ENCODE measurements around the gene ROCK2.

The ROCK2 gene

GRCh38 chr2:11133238-11133935 is 211.0 kb downstream of the ROCK2 start:
- in situ Hi-C loops (cut with MboI; ENCODE audit: low sequenced_read_pairs, unreplicated experiment): loop anchor here (10.0 to 25.0 kb wide), 2 partner anchors 279 to 451 kb away; no protein-coding TSS in a partner anchor
- DNase-seq (ENCODE audit: low spot score): no peak
- TF ChIP-seq, protein P1, sequence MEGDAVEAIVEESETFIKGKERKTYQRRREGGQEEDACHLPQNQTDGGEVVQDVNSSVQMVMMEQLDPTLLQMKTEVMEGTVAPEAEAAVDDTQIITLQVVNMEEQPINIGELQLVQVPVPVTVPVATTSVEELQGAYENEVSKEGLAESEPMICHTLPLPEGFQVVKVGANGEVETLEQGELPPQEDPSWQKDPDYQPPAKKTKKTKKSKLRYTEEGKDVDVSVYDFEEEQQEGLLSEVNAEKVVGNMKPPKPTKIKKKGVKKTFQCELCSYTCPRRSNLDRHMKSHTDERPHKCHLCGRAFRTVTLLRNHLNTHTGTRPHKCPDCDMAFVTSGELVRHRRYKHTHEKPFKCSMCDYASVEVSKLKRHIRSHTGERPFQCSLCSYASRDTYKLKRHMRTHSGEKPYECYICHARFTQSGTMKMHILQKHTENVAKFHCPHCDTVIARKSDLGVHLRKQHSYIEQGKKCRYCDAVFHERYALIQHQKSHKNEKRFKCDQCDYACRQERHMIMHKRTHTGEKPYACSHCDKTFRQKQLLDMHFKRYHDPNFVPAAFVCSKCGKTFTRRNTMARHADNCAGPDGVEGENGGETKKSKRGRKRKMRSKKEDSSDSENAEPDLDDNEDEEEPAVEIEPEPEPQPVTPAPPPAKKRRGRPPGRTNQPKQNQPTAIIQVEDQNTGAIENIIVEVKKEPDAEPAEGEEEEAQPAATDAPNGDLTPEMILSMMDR (IDR thresholded peaks at IDR 0.05; ENCODE audit: borderline replicate concordance, control extremely low read depth, extremely low read depth, insufficient read depth, missing control alignments): no peak

DNA sequence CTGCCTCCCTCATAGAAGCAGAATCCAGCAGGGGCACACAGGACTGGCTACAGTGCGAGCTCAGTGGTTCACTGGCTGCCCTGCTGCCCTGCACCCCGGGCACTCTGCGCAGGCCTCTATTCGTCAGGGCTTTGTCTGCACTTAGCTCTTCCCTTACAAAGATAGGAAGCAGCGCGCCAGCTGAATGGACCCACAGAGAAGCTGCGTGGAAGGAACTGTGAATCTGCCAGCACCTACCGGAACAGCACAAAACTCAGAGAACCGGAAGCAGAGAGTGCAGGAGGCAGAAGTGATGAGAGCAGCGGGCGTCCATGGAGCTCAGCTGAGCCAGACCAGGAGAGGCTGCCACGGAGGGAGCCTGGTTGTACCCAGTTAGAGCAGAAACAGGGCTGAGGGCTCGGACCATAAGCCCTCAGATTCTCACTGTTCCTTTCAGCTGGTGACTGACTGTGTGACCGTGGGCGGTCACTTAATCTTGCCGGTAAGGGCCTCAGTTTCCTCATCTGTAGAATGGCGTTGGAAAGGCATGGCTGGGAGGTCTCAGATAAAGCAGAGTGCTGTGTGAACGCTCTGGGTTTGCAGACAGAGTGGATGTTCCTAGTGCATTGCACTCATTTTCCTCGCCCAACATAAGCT is 212.3 kb downstream of the ROCK2 start:
- no peak for DNase-seq (ENCODE audit: low spot score)
- in situ Hi-C loops (cut with MboI; ENCODE audit: low sequenced_read_pairs, unreplicated experiment): loop anchor here (10.0 to 25.0 kb wide), 2 partner anchors 280 to 453 kb away; no protein-coding TSS in a partner anchor
- TF ChIP-seq, protein P1 (IDR thresholded peaks at IDR 0.05; ENCODE audit: borderline replicate concordance, control extremely low read depth, extremely low read depth, insufficient read depth, missing control alignments): peak; percentile 5

DNA sequence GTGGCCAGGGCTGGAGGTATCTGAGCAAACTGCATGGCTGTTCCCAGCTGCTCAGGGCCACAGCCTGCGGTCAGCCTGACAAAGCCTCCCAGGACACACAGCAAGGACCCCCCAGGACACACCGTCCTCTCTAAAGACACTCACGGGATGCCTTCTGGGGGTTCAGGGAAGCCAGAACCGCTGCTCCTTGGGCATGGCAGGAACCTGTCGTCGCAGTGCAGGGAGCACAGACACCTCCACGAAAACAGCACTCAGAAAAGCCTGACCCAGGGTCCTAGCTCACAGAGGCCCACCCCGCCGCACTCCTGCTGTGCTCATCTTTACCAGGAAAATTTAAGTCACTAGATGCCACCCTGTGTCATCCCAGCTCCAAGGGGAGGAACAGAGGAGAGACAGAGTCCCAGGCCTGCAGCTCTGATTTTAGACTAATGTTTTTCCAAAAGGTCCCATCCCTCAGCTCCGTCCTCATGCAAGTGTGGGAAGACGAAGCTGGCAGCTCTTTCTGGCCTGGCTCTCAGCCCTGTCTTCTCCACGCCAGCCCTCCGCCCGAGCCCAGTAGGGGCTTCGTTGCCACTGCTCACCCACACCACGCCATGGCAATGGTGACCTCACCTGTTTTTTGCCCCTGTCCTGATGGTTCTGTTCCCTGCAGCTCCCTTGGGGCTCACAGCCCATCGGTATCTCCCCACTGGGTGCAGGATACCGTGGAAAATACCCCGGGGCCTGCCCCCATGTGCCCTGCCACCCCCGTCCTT is 213.1 kb downstream of the ROCK2 start:
- TF ChIP-seq, protein P1 (IDR thresholded peaks at IDR 0.05; ENCODE audit: borderline replicate concordance, control extremely low read depth, extremely low read depth, insufficient read depth, missing control alignments): no peak
- no peak for DNase-seq (ENCODE audit: low spot score)
- in situ Hi-C loops (cut with MboI; ENCODE audit: low sequenced_read_pairs, unreplicated experiment): loop anchor here (10.0 to 25.0 kb wide), 2 partner anchors 281 to 453 kb away; no protein-coding TSS in a partner anchor

Data from GM13976 (cell line).